NCI-H345 (cell line): Measurements from ENCODE around the gene LRRC15.
A peak's percentile ranks its signal among the peaks of the same experiment; 100 is the strongest.

Source experiments
- DNase-seq: peaks from one replicate; lab custom pipeline; 2025; lab: John Stamatoyannopoulos, UW

Gene LRRC15

GRCh38 chr3:194316918-194317317 is 52.6 kb downstream of the LRRC15 start:
- DNase-seq: no peak

- DNase-seq: no peak
Observed at GRCh38 chr3:194315965-194316361, 53.6 kb downstream of the LRRC15 start.

- DNase-seq: peak; percentile 88
Observed at GRCh38 chr3:194315088-194315964, 54.2 kb downstream of the LRRC15 start.

- DNase-seq: no peak
Observed at GRCh38 chr3:194314388-194315068, 55.0 kb downstream of the LRRC15 start.

GRCh38 chr3:194313560-194314387 is 55.8 kb downstream of the LRRC15 start:
- peak; percentile 15 for DNase-seq

- DNase-seq: peak; percentile 31
Observed at GRCh38 chr3:194312743-194313281, 56.7 kb downstream of the LRRC15 start.

GRCh38 chr3:194312186-194312742 is 57.3 kb downstream of the LRRC15 start:
- no peak for DNase-seq

GRCh38 chr3:194311000-194311399 is 58.5 kb downstream of the LRRC15 start:
- DNase-seq: no peak

GRCh38 chr3:194310060-194310835 is 59.3 kb downstream of the LRRC15 start:
- no peak for DNase-seq

GRCh38 chr3:194308601-194309449 is 60.7 kb downstream of the LRRC15 start:
- DNase-seq: no peak

- DNase-seq: no peak
Observed at GRCh38 chr3:194307849-194308248, 61.7 kb downstream of the LRRC15 start.

GRCh38 chr3:194306771-194307640 is 62.5 kb downstream of the LRRC15 start:
- DNase-seq: no peak

- DNase-seq: no peak
Observed at GRCh38 chr3:194306109-194306686, 63.3 kb downstream of the LRRC15 start.

GRCh38 chr3:194305356-194306108 is 64.0 kb downstream of the LRRC15 start:
- no peak for DNase-seq
